ENCODE data around the gene FBXL4.
A peak's percentile ranks its signal among the peaks of the same experiment; 100 is the strongest.

FBXL4 gene

GRCh38 chr6:98833307-98834059 is 114.3 kb downstream of the FBXL4 start:
- Histone ChIP-seq H2AFZ (ENCODE audit: low read length) (no peak overlapping the region), H3K18ac (ENCODE audit: low read length) (peak overlapping the region; percentile 91), H4K8ac (ENCODE audit: low read depth, low read length) (no peak overlapping the region), H3K4me1 (ENCODE audit: control insufficient read depth in 2 of 2, insufficient read depth in 1 of 2, low read depth in 1 of 2, low read length in 2 of 2) (peaks cover 11 to 20% of the 10 kb centered on the region in 2 donors), H4K91ac (ENCODE audit: low read depth, low read length, poor library complexity) (no peak overlapping the region), H3K79me1 (ENCODE audit: low read depth, low read length) (peaks cover 8% of the 10 kb centered on the region), H3K9ac (ENCODE audit: low read depth, low read length, poor library complexity) (no peak overlapping the region), H2BK12ac (ENCODE audit: low read length) (no peak overlapping the region), H3K27me3 (ENCODE audit: control insufficient read depth in 3 of 3, insufficient read depth in 3 of 3, low read depth in 1 of 3, low read length in 3 of 3) (peaks cover 0 to 42% (median 5%) of the 10 kb centered on the region in 3 experiments), H3K9me3 (replicated peaks in 1 of 2; ENCODE audit: control insufficient read depth in 2 of 2, insufficient read depth in 1 of 2, low read depth in 1 of 2, low read length in 2 of 2) (no peaks in the 10 kb centered on the region), H2BK15ac (ENCODE audit: low read length) (no peak overlapping the region), H3K27ac (replicated peaks; ENCODE audit: low read length) (peak overlapping the region; percentile 36), H3K23ac (ENCODE audit: low read depth, low read length, poor library complexity) (no peak overlapping the region), H2AK5ac (ENCODE audit: low read depth, low read length) (no peak overlapping the region), H2BK5ac (ENCODE audit: low read length) (peak overlapping the region; percentile 2), H3K4ac (ENCODE audit: low read length) (no peak overlapping the region), H3K4me2 (ENCODE audit: insufficient read depth, low read length, poor library complexity, severe bottlenecking) (peak overlapping the region; percentile 94), H3K4me3 (ENCODE audit: low read length in 2 of 2) (peak overlapping the region; percentile 61 to 92), H2BK120ac (ENCODE audit: low read depth, low read length) (no peak overlapping the region), H3K36me3 (replicated peaks in 1 of 2; ENCODE audit: control insufficient read depth in 2 of 2, insufficient read depth in 2 of 2, low read length in 2 of 2) (peaks cover 0 to 33% of the 10 kb centered on the region in 2 donors), H3K14ac (ENCODE audit: low read length) (no peak overlapping the region)
- WGBS, 2 donors (ENCODE audit: extremely low coverage in 2 of 2, insufficient read length in 2 of 2, insufficient replicate concordance in 1 of 2), result no CpG with 5 or more reads among the region's 42 CpGs
- no peak for DNase-seq (ENCODE audit: low spot score)

- Histone ChIP-seq H3K9me3 (replicated peaks in 1 of 2; ENCODE audit: control insufficient read depth in 2 of 2, insufficient read depth in 1 of 2, low read depth in 1 of 2, low read length in 2 of 2) (no peaks in the 10 kb centered on the region), H3K27ac (replicated peaks; ENCODE audit: low read length) (no peak overlapping the region), H2BK5ac (ENCODE audit: low read length) (peak overlapping the region; percentile 2), H3K9ac (ENCODE audit: low read depth, low read length, poor library complexity) (peak overlapping the region; percentile 82), H3K27me3 (ENCODE audit: control insufficient read depth in 3 of 3, insufficient read depth in 3 of 3, low read depth in 1 of 3, low read length in 3 of 3) (peaks cover 0 to 46% (median 5%) of the 10 kb centered on the region in 3 experiments), H3K14ac (ENCODE audit: low read length) (peak overlapping the region; percentile 63), H2BK120ac (ENCODE audit: low read depth, low read length) (peak overlapping the region; percentile 39), H3K23ac (ENCODE audit: low read depth, low read length, poor library complexity) (peak overlapping the region; percentile 59), H3K4me1 (ENCODE audit: control insufficient read depth in 2 of 2, insufficient read depth in 1 of 2, low read depth in 1 of 2, low read length in 2 of 2) (peaks cover 11 to 22% of the 10 kb centered on the region in 2 donors), H4K8ac (ENCODE audit: low read depth, low read length) (no peak overlapping the region), H2BK15ac (ENCODE audit: low read length) (peak overlapping the region; percentile 55), H3K4me2 (ENCODE audit: insufficient read depth, low read length, poor library complexity, severe bottlenecking) (peak overlapping the region; percentile 94), H3K79me1 (ENCODE audit: low read depth, low read length) (peaks cover 8% of the 10 kb centered on the region), H4K91ac (ENCODE audit: low read depth, low read length, poor library complexity) (no peak overlapping the region), H3K4ac (ENCODE audit: low read length) (no peak overlapping the region), H3K36me3 (replicated peaks in 1 of 2; ENCODE audit: control insufficient read depth in 2 of 2, insufficient read depth in 2 of 2, low read length in 2 of 2) (peaks cover 0 to 28% of the 10 kb centered on the region in 2 donors), H3K4me3 (ENCODE audit: low read length in 2 of 2) (peak overlapping the region; percentile 61 to 92), H3K18ac (ENCODE audit: low read length) (peak overlapping the region; percentile 91), H2AK5ac (ENCODE audit: low read depth, low read length) (no peak overlapping the region), H2BK12ac (ENCODE audit: low read length) (peak overlapping the region; percentile 91), H2AFZ (ENCODE audit: low read length) (no peak overlapping the region)
- peak; percentile 61 for DNase-seq (ENCODE audit: low spot score)
- WGBS, 2 donors (ENCODE audit: extremely low coverage in 2 of 2, insufficient read length in 2 of 2, insufficient replicate concordance in 1 of 2), result no CpG with 5 or more reads among the region's 26 CpGs
Measured at GRCh38 chr6:98833057-98833306, 114.8 kb downstream of the FBXL4 start.

DNA sequence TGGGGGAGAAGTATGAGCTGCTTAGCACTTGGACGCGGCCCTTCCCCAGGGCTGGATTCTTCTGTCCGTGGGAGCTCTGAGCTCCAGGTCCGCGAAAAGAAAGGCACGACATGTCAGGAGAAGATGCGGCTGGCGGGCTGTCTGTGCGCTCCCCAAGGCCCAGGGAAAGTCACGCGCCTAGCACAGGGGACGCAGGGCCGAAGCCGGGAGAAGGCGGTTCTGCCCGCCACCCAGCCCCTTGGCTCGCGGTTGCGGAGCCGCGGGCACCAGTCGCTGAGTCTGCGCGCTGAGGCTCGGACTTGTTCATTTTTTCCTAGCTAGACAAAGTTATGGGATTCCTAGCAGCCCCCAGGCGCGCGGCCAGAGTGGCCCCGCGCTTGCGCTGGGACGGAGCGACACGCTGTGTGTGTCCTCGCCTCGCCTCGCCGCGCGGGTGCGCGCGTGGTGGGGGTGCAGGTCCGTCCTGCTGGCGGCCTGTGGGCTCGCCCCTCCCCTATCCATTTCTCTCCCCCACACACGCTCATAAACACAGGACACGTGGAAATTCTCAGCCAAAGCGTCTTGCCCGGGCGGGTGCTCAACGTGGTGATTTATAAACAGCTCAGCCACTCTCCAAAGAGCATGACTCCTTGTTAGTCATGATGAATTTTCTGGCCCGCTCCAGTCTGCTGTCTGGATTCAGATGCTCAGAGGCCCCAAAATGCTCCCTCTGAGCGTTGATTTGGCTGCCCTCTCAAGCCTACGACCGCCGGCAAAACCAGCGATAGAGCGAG is 115.3 kb downstream of the FBXL4 start:
- Histone ChIP-seq H3K4me3 (ENCODE audit: low read length in 2 of 2) (peak overlapping the region; percentile 61 to 92), H3K23ac (ENCODE audit: low read depth, low read length, poor library complexity) (peak overlapping the region; percentile 68), H3K27me3 (ENCODE audit: control insufficient read depth in 3 of 3, insufficient read depth in 3 of 3, low read depth in 1 of 3, low read length in 3 of 3) (peaks cover 0 to 48% (median 5%) of the 10 kb centered on the region in 3 experiments), H2BK15ac (ENCODE audit: low read length) (peak overlapping the region; percentile 55), H3K27ac (replicated peaks; ENCODE audit: low read length) (no peak overlapping the region), H4K8ac (ENCODE audit: low read depth, low read length) (no peak overlapping the region), H4K91ac (ENCODE audit: low read depth, low read length, poor library complexity) (no peak overlapping the region), H2BK5ac (ENCODE audit: low read length) (peak overlapping the region; percentile 2), H2BK12ac (ENCODE audit: low read length) (peak overlapping the region; percentile 91), H3K9ac (ENCODE audit: low read depth, low read length, poor library complexity) (peak overlapping the region; percentile 82), H3K14ac (ENCODE audit: low read length) (peak overlapping the region; percentile 63), H3K36me3 (replicated peaks in 1 of 2; ENCODE audit: control insufficient read depth in 2 of 2, insufficient read depth in 2 of 2, low read length in 2 of 2) (peaks cover 0 to 23% of the 10 kb centered on the region in 2 donors), H2AK5ac (ENCODE audit: low read depth, low read length) (no peak overlapping the region), H3K4ac (ENCODE audit: low read length) (no peak overlapping the region), H3K79me1 (ENCODE audit: low read depth, low read length) (peaks cover 8% of the 10 kb centered on the region), H3K4me1 (ENCODE audit: control insufficient read depth in 2 of 2, insufficient read depth in 1 of 2, low read depth in 1 of 2, low read length in 2 of 2) (peaks cover 11 to 23% of the 10 kb centered on the region in 2 donors), H3K18ac (ENCODE audit: low read length) (peak overlapping the region; percentile 91), H3K4me2 (ENCODE audit: insufficient read depth, low read length, poor library complexity, severe bottlenecking) (peak overlapping the region; percentile 94), H2AFZ (ENCODE audit: low read length) (no peak overlapping the region), H3K9me3 (replicated peaks in 1 of 2; ENCODE audit: control insufficient read depth in 2 of 2, insufficient read depth in 1 of 2, low read depth in 1 of 2, low read length in 2 of 2) (no peaks in the 10 kb centered on the region), H2BK120ac (ENCODE audit: low read depth, low read length) (peak overlapping the region; percentile 39)
- peak; percentile 50 for DNase-seq (ENCODE audit: low spot score)
- no CpG with 5 or more reads among the region's 59 CpGs for WGBS, 2 donors (ENCODE audit: extremely low coverage in 2 of 2, insufficient read length in 2 of 2, insufficient replicate concordance in 1 of 2)

DNA sequence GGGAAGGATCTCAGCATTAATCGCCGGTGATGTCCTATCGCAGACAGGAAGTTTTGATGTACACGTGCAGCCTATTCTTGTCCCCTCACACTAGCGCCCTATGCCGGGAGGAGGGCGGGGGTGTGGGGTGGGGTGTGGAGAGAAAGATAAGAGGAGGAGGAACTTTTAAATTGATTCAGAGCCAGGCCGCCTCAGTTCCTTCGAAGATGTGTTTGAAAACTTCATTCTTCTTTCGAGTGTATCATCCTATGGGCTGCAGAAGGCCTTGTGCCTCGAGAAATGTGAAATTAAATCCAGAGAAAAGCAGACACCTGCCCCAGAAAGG is 115.8 kb downstream of the FBXL4 start:
- H3K9me3 ChIP-seq (replicated peaks in 1 of 2; ENCODE audit: control insufficient read depth in 2 of 2, insufficient read depth in 1 of 2, low read depth in 1 of 2, low read length in 2 of 2), result no peaks in the 10 kb centered on the region
- no peak for DNase-seq (ENCODE audit: low spot score)
- H2AFZ ChIP-seq (ENCODE audit: low read length), result peak overlapping the region; percentile 68
- WGBS, 2 donors (ENCODE audit: extremely low coverage in 2 of 2, insufficient read length in 2 of 2, insufficient replicate concordance in 1 of 2), result no CpG with 5 or more reads among the region's 11 CpGs
- H3K18ac ChIP-seq (ENCODE audit: low read length), result peak overlapping the region; percentile 91
- H2AK5ac ChIP-seq (ENCODE audit: low read depth, low read length), result no peak overlapping the region
- H2BK12ac ChIP-seq (ENCODE audit: low read length), result no peak overlapping the region
- peak overlapping the region; percentile 73 to 92 for H3K4me3 ChIP-seq (ENCODE audit: low read length in 2 of 2)
- H3K4me2 ChIP-seq (ENCODE audit: insufficient read depth, low read length, poor library complexity, severe bottlenecking), result peak overlapping the region; percentile 95
- peaks cover 0 to 18% of the 10 kb centered on the region in 2 donors for H3K36me3 ChIP-seq (replicated peaks in 1 of 2; ENCODE audit: control insufficient read depth in 2 of 2, insufficient read depth in 2 of 2, low read length in 2 of 2)
- H3K79me1 ChIP-seq (ENCODE audit: low read depth, low read length), result peaks cover 8% of the 10 kb centered on the region
- peak overlapping the region; percentile 54 for H3K9ac ChIP-seq (ENCODE audit: low read depth, low read length, poor library complexity)
- no peak overlapping the region for H3K4ac ChIP-seq (ENCODE audit: low read length)
- H2BK15ac ChIP-seq (ENCODE audit: low read length), result no peak overlapping the region
- H2BK120ac ChIP-seq (ENCODE audit: low read depth, low read length), result no peak overlapping the region
- peaks cover 14 to 22% of the 10 kb centered on the region in 2 donors for H3K4me1 ChIP-seq (ENCODE audit: control insufficient read depth in 2 of 2, insufficient read depth in 1 of 2, low read depth in 1 of 2, low read length in 2 of 2)
- H3K27ac ChIP-seq (replicated peaks; ENCODE audit: low read length), result no peak overlapping the region
- peaks cover 0 to 49% (median 5%) of the 10 kb centered on the region in 3 experiments for H3K27me3 ChIP-seq (ENCODE audit: control insufficient read depth in 3 of 3, insufficient read depth in 3 of 3, low read depth in 1 of 3, low read length in 3 of 3)
- no peak overlapping the region for H2BK5ac ChIP-seq (ENCODE audit: low read length)
- no peak overlapping the region for H4K8ac ChIP-seq (ENCODE audit: low read depth, low read length)
- no peak overlapping the region for H4K91ac ChIP-seq (ENCODE audit: low read depth, low read length, poor library complexity)
- H3K23ac ChIP-seq (ENCODE audit: low read depth, low read length, poor library complexity), result no peak overlapping the region
- H3K14ac ChIP-seq (ENCODE audit: low read length), result no peak overlapping the region
